ENCODE data around the gene C12orf42. TPM values are rescaled to one million over a fixed set of nuclear protein-coding genes. Genes with fewer than 3 reads are reported as not detected.
A peak's percentile ranks its signal among the peaks of the same experiment; 100 is the strongest.
"Not testable (repeated sequence)": the region's sequence is repeated elsewhere in the genome, so short reads cannot be mapped to it uniquely, and the experiment has no call there.

The C12orf42 gene
- total RNA-seq, 1 donor from 2014 or later: not detected

- H3K27me3 ChIP-seq (ENCODE audit: control insufficient read depth, insufficient read depth, low read length): no peaks in the 10 kb centered on the region
- no peaks in the 10 kb centered on the region for H3K36me3 ChIP-seq (ENCODE audit: control insufficient read depth, insufficient read depth, low read length)
- H3K4me3 ChIP-seq (ENCODE audit: low read depth, low read length): no peak overlapping the region
- DNase-seq (ENCODE audit: low read depth): no peak
- no peak for TF ChIP-seq CTCF (IDR thresholded peaks at IDR 0.05; ENCODE audit: insufficient read depth, low read length, severe bottlenecking)
- no peak for FAIRE-seq
Observed at GRCh38 chr12:103442822-103443221, 52.9 kb downstream of the C12orf42 start.

- H3K4me3 ChIP-seq (ENCODE audit: low read depth, low read length): no peak overlapping the region
- H3K36me3 ChIP-seq (ENCODE audit: control insufficient read depth, insufficient read depth, low read length): no peaks in the 10 kb centered on the region
- no peak for TF ChIP-seq CTCF (IDR thresholded peaks at IDR 0.05; ENCODE audit: insufficient read depth, low read length, severe bottlenecking)
- H3K27me3 ChIP-seq (ENCODE audit: control insufficient read depth, insufficient read depth, low read length): no peaks in the 10 kb centered on the region
- DNase-seq (ENCODE audit: low read depth) (no peak), FAIRE-seq (no peak)
Observed at GRCh38 chr12:103442182-103442555, 53.6 kb downstream of the C12orf42 start.

- no peaks in the 10 kb centered on the region for H3K36me3 ChIP-seq (ENCODE audit: control insufficient read depth, insufficient read depth, low read length)
- no peak for FAIRE-seq
- no peak for TF ChIP-seq CTCF (IDR thresholded peaks at IDR 0.05; ENCODE audit: insufficient read depth, low read length, severe bottlenecking)
- no peak for DNase-seq (ENCODE audit: low read depth)
- no peaks in the 10 kb centered on the region for H3K27me3 ChIP-seq (ENCODE audit: control insufficient read depth, insufficient read depth, low read length)
- H3K4me3 ChIP-seq (ENCODE audit: low read depth, low read length): no peak overlapping the region
Observed at GRCh38 chr12:103441437-103442181, 54.2 kb downstream of the C12orf42 start.

- DNase-seq (ENCODE audit: low read depth); H3K36me3 ChIP-seq (ENCODE audit: control insufficient read depth, insufficient read depth, low read length); H3K27me3 ChIP-seq (ENCODE audit: control insufficient read depth, insufficient read depth, low read length); H3K4me3 ChIP-seq (ENCODE audit: low read depth, low read length): not testable (repeated sequence)
- FAIRE-seq: peak; percentile 36
Observed at GRCh38 chr12:103434165-103435105, 61.3 kb downstream of the C12orf42 start.

DNA sequence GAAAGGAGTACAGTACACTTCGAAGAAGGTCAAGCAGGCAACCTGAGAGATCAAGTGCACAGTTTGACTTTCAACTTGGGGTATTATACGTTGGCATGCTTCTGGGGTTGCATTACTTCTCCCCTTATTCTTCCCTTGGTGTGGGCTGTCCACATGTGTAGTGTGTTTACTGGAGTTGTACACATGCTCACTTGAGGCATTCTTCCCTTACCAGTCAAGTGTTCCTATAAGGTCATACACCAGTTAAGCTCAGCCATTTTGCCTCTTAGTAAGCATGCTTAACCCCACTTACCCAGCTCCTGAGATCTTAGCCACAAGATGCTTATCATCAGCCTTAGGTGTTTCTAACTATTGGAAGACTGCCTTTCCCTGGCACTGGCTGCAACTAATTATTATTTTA, 63.8 kb downstream of the C12orf42 start:
- FAIRE-seq: no peak
- no peak for TF ChIP-seq CTCF (IDR thresholded peaks at IDR 0.05; ENCODE audit: insufficient read depth, low read length, severe bottlenecking)
- H3K4me3 ChIP-seq (ENCODE audit: low read depth, low read length): no peak overlapping the region

DNA sequence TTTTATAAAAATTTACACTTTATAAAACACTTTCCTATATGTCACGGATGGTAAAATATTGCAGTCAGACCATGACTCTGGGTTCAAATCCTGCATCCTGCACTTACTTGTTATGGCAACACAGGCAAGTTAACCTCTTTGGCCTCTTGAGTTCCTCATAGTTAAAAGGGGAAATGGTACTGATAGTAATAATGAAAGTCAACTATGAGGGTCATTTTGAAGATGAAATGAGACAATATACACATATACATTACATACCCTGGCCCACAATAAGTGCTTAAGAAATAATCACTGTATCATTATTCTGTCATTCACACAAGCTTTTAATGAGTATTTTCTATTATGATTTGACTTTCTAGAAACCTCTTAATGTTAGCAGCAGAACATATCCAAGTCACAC, 64.4 kb downstream of the C12orf42 start:
- Histone ChIP-seq H3K4me3 (ENCODE audit: low read depth, low read length) (no peak overlapping the region), H3K36me3 (ENCODE audit: control insufficient read depth, insufficient read depth, low read length) (no peaks in the 10 kb centered on the region), H3K27me3 (ENCODE audit: control insufficient read depth, insufficient read depth, low read length) (no peaks in the 10 kb centered on the region)
- DNase-seq (ENCODE audit: low read depth) (no peak), FAIRE-seq (no peak)
- TF ChIP-seq CTCF (IDR thresholded peaks at IDR 0.05; ENCODE audit: insufficient read depth, low read length, severe bottlenecking): no peak

More for the DNA sequence above, 63.8 kb downstream of the C12orf42 start:
- Histone ChIP-seq H3K36me3 (ENCODE audit: control insufficient read depth, insufficient read depth, low read length) (no peaks in the 10 kb centered on the region), H3K27me3 (ENCODE audit: control insufficient read depth, insufficient read depth, low read length) (no peaks in the 10 kb centered on the region)
- DNase-seq (ENCODE audit: low read depth): no peak

- not testable (repeated sequence) for DNase-seq (ENCODE audit: low read depth); H3K4me3 ChIP-seq (ENCODE audit: low read depth, low read length); H3K36me3 ChIP-seq (ENCODE audit: control insufficient read depth, insufficient read depth, low read length); FAIRE-seq; H3K27me3 ChIP-seq (ENCODE audit: control insufficient read depth, insufficient read depth, low read length)
Observed at GRCh38 chr12:103425674-103426073, 70.1 kb downstream of the C12orf42 start.

- not testable (repeated sequence) for FAIRE-seq; H3K36me3 ChIP-seq (ENCODE audit: control insufficient read depth, insufficient read depth, low read length); H3K4me3 ChIP-seq (ENCODE audit: low read depth, low read length); H3K27me3 ChIP-seq (ENCODE audit: control insufficient read depth, insufficient read depth, low read length); DNase-seq (ENCODE audit: low read depth)
Observed at GRCh38 chr12:103424849-103425586, 70.8 kb downstream of the C12orf42 start.

All from bronchial epithelial cell (primary cell).